ENCODE measurements around the gene RTN4RL1. TPM values are rescaled to one million over a fixed set of nuclear protein-coding genes. Genes with fewer than 3 reads are reported as not detected.

RTN4RL1 gene
- total and polyA plus RNA-seq, 7 experiments from 2014 or later: 0.19 to 1.5 (median 0.49) TPM; not detected in 2

GRCh38 chr17:1996800-1997288 is 28.3 kb downstream of the RTN4RL1 start:
- peaks cover 0 to 10% (median 0%) of the 10 kb centered on the region in 7 donors for H3K4me1 Mint-ChIP-seq
- H3K27ac Mint-ChIP-seq: peak overlapping the region in 1 of 9 donors; percentile 16
- H3K4me3 Mint-ChIP-seq: peak overlapping the region in 2 of 10 donors; percentile 1 to 31

GRCh38 chr17:1995907-1996799 is 29.0 kb downstream of the RTN4RL1 start:
- Mint-ChIP-seq H3K27ac (no peak overlapping the region), H3K36me3 (peaks cover 0 to 7% (median 0%) of the 10 kb centered on the region in 5 donors), H3K9me3 (no peaks in the 10 kb centered on the region), H3K27me3 (peaks cover 30 to 41% (median 31%) of the 10 kb centered on the region in 5 donors), H3K4me1 (peaks cover 0 to 10% (median 0%) of the 10 kb centered on the region in 7 donors), H3K4me3 (no peak overlapping the region)
- ATAC-seq (no peak), DNase-seq (no peak)
- no peak overlapping the region for H3K27ac ChIP-seq (ENCODE audit: low read depth, low read length)
- ChIA-PET CTCF (no interaction called here), POLR2A (interaction anchor here (0.6 kb wide), 1 partner anchor 70 kb away, joined by 3 read pairs; no protein-coding TSS in a partner anchor)
- no peak overlapping the region for H3K4me3 ChIP-seq (ENCODE audit: low read length)
- no peaks in the 10 kb centered on the region for H3K27me3 ChIP-seq (ENCODE audit: control insufficient read depth in 2 of 2, insufficient read depth in 2 of 2, low read length in 2 of 2)
- intact Hi-C loops (cut with micrococcal nuclease): no loop called here
- H3K4me1 ChIP-seq (ENCODE audit: control insufficient read depth in 2 of 2, insufficient read depth in 2 of 2, low read length in 2 of 2): no peaks in the 10 kb centered on the region
- no peaks in the 10 kb centered on the region for H3K9me3 ChIP-seq (ENCODE audit: control insufficient read depth in 2 of 3, low read length in 3 of 3)
- no peaks in the 10 kb centered on the region for H3K36me3 ChIP-seq (ENCODE audit: control insufficient read depth in 2 of 3, insufficient read depth in 3 of 3, low read length in 3 of 3)

More at GRCh38 chr17:1996800-1997288, 28.3 kb downstream of the RTN4RL1 start:
- Histone ChIP-seq H3K4me3 (ENCODE audit: low read length) (no peak overlapping the region), H3K9me3 (ENCODE audit: control insufficient read depth in 2 of 3, low read length in 3 of 3) (no peaks in the 10 kb centered on the region), H3K4me1 (ENCODE audit: control insufficient read depth in 2 of 2, insufficient read depth in 2 of 2, low read length in 2 of 2) (no peaks in the 10 kb centered on the region), H3K36me3 (ENCODE audit: control insufficient read depth in 2 of 3, insufficient read depth in 3 of 3, low read length in 3 of 3) (no peaks in the 10 kb centered on the region), H3K27ac (ENCODE audit: low read depth, low read length) (no peak overlapping the region), H3K27me3 (ENCODE audit: control insufficient read depth in 2 of 2, insufficient read depth in 2 of 2, low read length in 2 of 2) (no peaks in the 10 kb centered on the region)
- Mint-ChIP-seq H3K27me3 (peaks cover 30 to 41% (median 31%) of the 10 kb centered on the region in 5 donors), H3K9me3 (no peaks in the 10 kb centered on the region), H3K36me3 (peaks cover 0 to 7% (median 0%) of the 10 kb centered on the region in 5 donors)
- CTCF ChIA-PET: no interaction called here
- intact Hi-C loops (cut with micrococcal nuclease): no loop called here
- POLR2A ChIA-PET: no interaction called here
- DNase-seq: no peak
- ATAC-seq: no peak

- POLR2A ChIA-PET: no interaction called here
- DNase-seq (no peak), ATAC-seq (no peak)
- Histone ChIP-seq H3K36me3 (ENCODE audit: control insufficient read depth in 2 of 3, insufficient read depth in 3 of 3, low read length in 3 of 3) (no peaks in the 10 kb centered on the region), H3K9me3 (ENCODE audit: control insufficient read depth in 2 of 3, low read length in 3 of 3) (no peaks in the 10 kb centered on the region), H3K4me1 (ENCODE audit: control insufficient read depth in 2 of 2, insufficient read depth in 2 of 2, low read length in 2 of 2) (no peaks in the 10 kb centered on the region), H3K27me3 (ENCODE audit: control insufficient read depth in 2 of 2, insufficient read depth in 2 of 2, low read length in 2 of 2) (no peaks in the 10 kb centered on the region), H3K4me3 (ENCODE audit: low read length) (no peak overlapping the region), H3K27ac (ENCODE audit: low read depth, low read length) (no peak overlapping the region)
- Mint-ChIP-seq H3K36me3 (peaks cover 0 to 7% (median 0%) of the 10 kb centered on the region in 5 donors), H3K4me3 (no peak overlapping the region), H3K27ac (no peak overlapping the region), H3K9me3 (no peaks in the 10 kb centered on the region), H3K4me1 (peaks cover 0 to 10% (median 0%) of the 10 kb centered on the region in 7 donors), H3K27me3 (peaks cover 27 to 43% (median 32%) of the 10 kb centered on the region in 5 donors)
- CTCF ChIA-PET: no interaction called here
- intact Hi-C loops (cut with micrococcal nuclease): no loop called here
These were observed 29.7 kb downstream of the RTN4RL1 start for GRCh38 chr17:1995321-1995892.

GRCh38 chr17:1994707-1995106 is 30.4 kb downstream of the RTN4RL1 start:
- CTCF ChIA-PET: no interaction called here
- H3K36me3 Mint-ChIP-seq: peaks cover 0 to 7% (median 0%) of the 10 kb centered on the region in 5 donors
- no peaks in the 10 kb centered on the region for H3K27me3 ChIP-seq (ENCODE audit: control insufficient read depth in 2 of 2, insufficient read depth in 2 of 2, low read length in 2 of 2)

GRCh38 chr17:1992541-1992940 is 32.6 kb downstream of the RTN4RL1 start:
- Histone ChIP-seq H3K4me3 (ENCODE audit: low read length) (no peak overlapping the region), H3K27ac (ENCODE audit: low read depth, low read length) (no peak overlapping the region), H3K27me3 (ENCODE audit: control insufficient read depth in 2 of 2, insufficient read depth in 2 of 2, low read length in 2 of 2) (no peaks in the 10 kb centered on the region), H3K36me3 (ENCODE audit: control insufficient read depth in 2 of 3, insufficient read depth in 3 of 3, low read length in 3 of 3) (no peaks in the 10 kb centered on the region), H3K9me3 (ENCODE audit: control insufficient read depth in 2 of 3, low read length in 3 of 3) (no peaks in the 10 kb centered on the region), H3K4me1 (ENCODE audit: control insufficient read depth in 2 of 2, insufficient read depth in 2 of 2, low read length in 2 of 2) (no peaks in the 10 kb centered on the region)
- Mint-ChIP-seq H3K9me3 (no peaks in the 10 kb centered on the region), H3K4me1 (no peaks in the 10 kb centered on the region), H3K27ac (no peak overlapping the region), H3K36me3 (peaks cover 0 to 7% (median 0%) of the 10 kb centered on the region in 5 donors), H3K27me3 (peaks cover 16 to 39% (median 22%) of the 10 kb centered on the region in 5 donors), H3K4me3 (no peak overlapping the region)
- CTCF ChIA-PET: no interaction called here
- DNase-seq (no peak), ATAC-seq (no peak)
- intact Hi-C loops (cut with micrococcal nuclease): no loop called here
- POLR2A ChIA-PET: no interaction called here

More at GRCh38 chr17:1994707-1995106, 30.4 kb downstream of the RTN4RL1 start:
- intact Hi-C loops (cut with micrococcal nuclease): no loop called here
- POLR2A ChIA-PET: no interaction called here
- Histone ChIP-seq H3K4me1 (ENCODE audit: control insufficient read depth in 2 of 2, insufficient read depth in 2 of 2, low read length in 2 of 2) (no peaks in the 10 kb centered on the region), H3K9me3 (ENCODE audit: control insufficient read depth in 2 of 3, low read length in 3 of 3) (no peaks in the 10 kb centered on the region), H3K4me3 (ENCODE audit: low read length) (no peak overlapping the region), H3K27ac (ENCODE audit: low read depth, low read length) (no peak overlapping the region), H3K36me3 (ENCODE audit: control insufficient read depth in 2 of 3, insufficient read depth in 3 of 3, low read length in 3 of 3) (no peaks in the 10 kb centered on the region)
- no peak for DNase-seq
- H3K4me3 Mint-ChIP-seq: no peak overlapping the region
- peaks cover 0 to 10% (median 0%) of the 10 kb centered on the region in 7 donors for H3K4me1 Mint-ChIP-seq
- no peak overlapping the region for H3K27ac Mint-ChIP-seq
- no peak for ATAC-seq
- H3K27me3 Mint-ChIP-seq: peaks cover 26 to 41% (median 32%) of the 10 kb centered on the region in 5 donors
- H3K9me3 Mint-ChIP-seq: no peaks in the 10 kb centered on the region

GRCh38 chr17:1989135-1989534 is 36.0 kb downstream of the RTN4RL1 start:
- H3K4me3 ChIP-seq (ENCODE audit: low read length): no peak overlapping the region
- ChIA-PET POLR2A (no interaction called here), CTCF (no interaction called here)
- H3K4me1 Mint-ChIP-seq: peaks cover 0 to 2% (median 0%) of the 10 kb centered on the region in 7 donors
- H3K27me3 Mint-ChIP-seq: peaks cover 0 to 22% (median 5%) of the 10 kb centered on the region in 5 donors
- no peak overlapping the region for H3K27ac ChIP-seq (ENCODE audit: low read depth, low read length)
- no peaks in the 10 kb centered on the region for H3K36me3 ChIP-seq (ENCODE audit: control insufficient read depth in 2 of 3, insufficient read depth in 3 of 3, low read length in 3 of 3)
- H3K4me3 Mint-ChIP-seq: no peak overlapping the region
- H3K9me3 ChIP-seq (ENCODE audit: control insufficient read depth in 2 of 3, low read length in 3 of 3): no peaks in the 10 kb centered on the region
- no peaks in the 10 kb centered on the region for H3K36me3 Mint-ChIP-seq
- H3K4me1 ChIP-seq (ENCODE audit: control insufficient read depth in 2 of 2, insufficient read depth in 2 of 2, low read length in 2 of 2): no peaks in the 10 kb centered on the region
- no peak for DNase-seq
- H3K27me3 ChIP-seq (ENCODE audit: control insufficient read depth in 2 of 2, insufficient read depth in 2 of 2, low read length in 2 of 2): no peaks in the 10 kb centered on the region
- intact Hi-C loops (cut with micrococcal nuclease): no loop called here
- H3K27ac Mint-ChIP-seq: peak overlapping the region in 1 of 9 donors; percentile 5
- no peak for ATAC-seq
- no peaks in the 10 kb centered on the region for H3K9me3 Mint-ChIP-seq

Data from naive thymus-derived CD4-positive, alpha-beta T cell (primary cell).